HG02763 (cell line): ENCODE results near the gene ZNF202.
"Not testable (repeated sequence)": the region's sequence is repeated elsewhere in the genome, so short reads cannot be mapped to it uniquely, and the experiment has no call there.

Experiments
- ATAC-seq: cut with Tn5 transposase; IDR thresholded peaks from one replicate; pipeline ENCODE4 v1.9.1; 2021; ENCODE audit warnings: mild to moderate bottlenecking, moderate library complexity; ENCODE audit not compliant: unreplicated experiment

The ZNF202 gene

GRCh38 chr11:123742031-123742723, 717 bp upstream of the ZNF202 start:
- ATAC-seq = no peak

- ATAC-seq = peak; percentile 12
These were observed 687 bp downstream of the ZNF202 start for GRCh38 chr11:123740787-123741158.

- no peak for ATAC-seq
These were observed 3.1 kb downstream of the ZNF202 start for GRCh38 chr11:123738374-123738773.

GRCh38 chr11:123736769-123737168, 4.7 kb downstream of the ZNF202 start:
- no peak for ATAC-seq

GRCh38 chr11:123729602-123730001, 11.9 kb downstream of the ZNF202 start:
- ATAC-seq = no peak

- no peak for ATAC-seq
These were observed 15.3 kb downstream of the ZNF202 start for GRCh38 chr11:123725995-123726655.

GRCh38 chr11:123719452-123719851, 22.0 kb downstream of the ZNF202 start:
- ATAC-seq = no peak

- no peak for ATAC-seq
These were observed 23.0 kb downstream of the ZNF202 start for GRCh38 chr11:123718469-123718868.

GRCh38 chr11:123718063-123718462, 23.4 kb downstream of the ZNF202 start:
- ATAC-seq = no peak

- ATAC-seq = not testable (repeated sequence)
These were observed 28.8 kb downstream of the ZNF202 start for GRCh38 chr11:123712627-123713026.

GRCh38 chr11:123707606-123708205, 33.8 kb downstream of the ZNF202 start:
- no peak for ATAC-seq

GRCh38 chr11:123707206-123707605, 34.3 kb downstream of the ZNF202 start:
- ATAC-seq = no peak

GRCh38 chr11:123704341-123704740, 37.1 kb downstream of the ZNF202 start:
- no peak for ATAC-seq

- ATAC-seq = no peak
These were observed 38.8 kb downstream of the ZNF202 start for GRCh38 chr11:123702696-123703095.

- no peak for ATAC-seq
These were observed 39.3 kb downstream of the ZNF202 start for GRCh38 chr11:123702139-123702538.

- ATAC-seq = no peak
These were observed 40.7 kb downstream of the ZNF202 start for GRCh38 chr11:123700772-123701171.

GRCh38 chr11:123698546-123699127, 42.8 kb downstream of the ZNF202 start:
- no peak for ATAC-seq

GRCh38 chr11:123696183-123696582, 45.3 kb downstream of the ZNF202 start:
- ATAC-seq = no peak

- no peak for ATAC-seq
These were observed 46.2 kb downstream of the ZNF202 start for GRCh38 chr11:123695231-123695630.

GRCh38 chr11:123694551-123694950, 46.9 kb downstream of the ZNF202 start:
- ATAC-seq = no peak

- ATAC-seq = no peak
These were observed 48.5 kb downstream of the ZNF202 start for GRCh38 chr11:123692961-123693360.

- no peak for ATAC-seq
These were observed 51.0 kb downstream of the ZNF202 start for GRCh38 chr11:123690485-123690884.
